Amniotic stem cell (primary cell): ENCODE measurements around the gene DKC1.
"Not testable (repeated sequence)": the region's sequence is repeated elsewhere in the genome, so short reads cannot be mapped to it uniquely, and the experiment has no call there.

Source experiments
- DNase-seq: peaks from one replicate; lab custom pipeline; 2025; lab: John Stamatoyannopoulos, UW

Gene DKC1

GRCh38 chrX:154819771-154820341, 57.2 kb downstream of the DKC1 start:
- DNase-seq: no peak

- no peak for DNase-seq
Observed at GRCh38 chrX:154821523-154821922, 58.9 kb downstream of the DKC1 start.

DNA sequence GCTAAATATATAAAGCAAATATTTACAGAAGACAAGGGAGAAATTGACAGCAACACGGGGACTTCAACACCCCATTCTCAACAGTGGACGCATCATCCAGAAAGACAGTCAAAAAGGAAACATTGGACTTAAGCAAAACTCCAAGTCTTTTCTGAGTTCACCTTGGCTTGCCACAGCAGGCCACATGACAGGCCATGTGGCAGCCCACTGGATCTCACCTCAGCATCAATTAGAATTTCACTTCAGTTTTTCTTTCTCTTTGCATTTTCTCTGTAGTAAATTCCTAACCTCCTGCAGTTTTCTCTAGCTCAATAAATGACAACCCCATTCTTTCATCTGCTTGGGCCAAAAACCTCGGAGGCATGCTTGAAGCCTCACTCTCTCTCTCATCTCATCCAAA, 59.4 kb downstream of the DKC1 start:
- DNase-seq: no peak

DNA sequence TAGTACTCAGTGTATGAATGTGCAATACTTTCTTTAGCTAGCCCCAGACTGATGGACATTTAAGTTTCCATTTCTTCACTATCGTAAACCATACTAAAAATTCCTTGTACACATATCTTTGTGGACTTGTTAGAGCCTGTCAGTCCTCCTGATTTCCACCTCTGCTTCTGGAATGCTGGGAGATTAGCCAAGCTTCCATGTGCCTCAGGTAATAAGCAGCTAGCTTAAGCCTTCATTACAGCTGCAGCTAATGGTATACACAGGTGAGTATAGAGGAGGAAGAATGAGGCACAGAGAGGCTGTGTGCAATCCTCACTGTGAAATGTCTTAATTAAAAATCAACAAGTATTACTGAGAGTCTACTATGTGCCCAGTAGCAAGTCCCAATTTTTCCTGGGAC, 62.0 kb downstream of the DKC1 start:
- no peak for DNase-seq

DNA sequence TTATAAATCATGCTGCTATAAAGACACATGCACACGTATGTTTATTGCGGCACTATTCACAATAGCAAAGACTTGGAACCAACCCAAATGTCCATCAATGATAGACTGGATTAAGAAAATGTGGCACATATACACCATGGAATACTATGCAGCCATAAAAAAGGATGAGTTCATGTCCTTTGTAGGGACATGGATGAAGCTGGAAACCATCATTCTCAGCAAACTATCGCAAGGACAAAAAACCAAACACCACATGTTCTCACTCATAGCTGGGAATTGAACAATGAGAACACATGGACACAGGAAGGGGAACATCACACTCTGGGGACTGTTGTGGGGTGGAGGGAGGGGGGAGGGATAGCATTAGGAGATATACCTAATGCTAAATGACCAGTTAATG, 62.9 kb downstream of the DKC1 start:
- not testable (repeated sequence) for DNase-seq
